SH-SY5Y (cell line): ENCODE data around the gene DCBLD1.

ENCODE experiments used
- GATA2 ChIP-seq: IDR thresholded peaks from 2 replicates; pipeline ENCODE4 v1.6.1; 2011; ENCODE audit warnings: mild to moderate bottlenecking, low read depth, low read length
- GATA3 ChIP-seq: IDR thresholded peaks from 2 replicates; pipeline ENCODE4 v1.6.1; 2011; ENCODE audit warnings: low read depth, mild to moderate bottlenecking, low read length, moderate library complexity

DNA sequence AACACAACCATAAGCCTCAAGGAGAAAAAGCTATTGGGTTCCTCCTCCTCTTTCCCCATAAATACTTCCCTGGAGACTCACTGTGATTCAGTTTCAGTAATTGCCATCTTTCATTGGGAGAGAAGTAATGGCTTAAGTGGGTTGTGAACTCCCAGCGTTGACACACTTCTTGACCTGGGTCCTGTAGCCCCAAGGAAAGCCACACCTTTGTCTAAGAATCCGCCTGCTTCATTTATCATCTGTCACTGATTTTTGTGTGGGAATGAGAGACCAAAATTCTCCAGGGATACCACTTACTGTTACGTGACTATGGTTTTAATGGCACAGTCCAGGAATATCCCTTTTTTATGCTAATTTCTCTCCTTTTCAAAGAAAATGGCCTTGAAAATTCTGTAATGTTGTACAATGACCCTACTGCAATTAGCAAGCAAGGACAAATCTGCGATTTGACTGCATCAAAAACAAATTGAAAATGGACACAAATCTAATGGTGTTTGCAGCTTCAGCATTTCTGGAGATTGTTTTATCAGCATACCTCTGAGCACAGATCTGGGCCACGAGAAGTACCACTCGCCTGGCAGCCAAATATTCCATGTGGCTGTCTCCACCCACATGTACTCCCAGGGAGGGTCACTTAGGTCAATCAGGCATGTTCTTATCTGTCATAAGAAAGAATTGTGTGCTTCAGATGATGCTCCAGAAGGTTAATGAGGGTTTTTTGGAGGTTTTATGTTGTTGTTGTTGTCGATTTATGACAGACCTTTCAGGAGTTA lies 29.8 kb downstream of the DCBLD1 start:
- TF ChIP-seq GATA2 (no peak), GATA3 (no peak)
